T-cell (primary cell): ENCODE measurements around the gene PRKCG. TPM values are rescaled to one million over a fixed set of nuclear protein-coding genes. Genes with fewer than 3 reads are reported as not detected.
A peak's percentile ranks its signal among the peaks of the same experiment; 100 is the strongest.
"Not testable (repeated sequence)": the region's sequence is repeated elsewhere in the genome, so short reads cannot be mapped to it uniquely, and the experiment has no call there.

Experiments used
- ATAC-seq, 4 experiments: fragments of 200-7000 bp in 3 of 4; fragments of 150-1000 bp in 1 of 4; cut with Tn5 transposase; replicated peaks in 1 of 4; 1 replicate in 3 of 4; 2 replicates in 1 of 4; pipeline ENCODE4 v1.10.0; 2021; ENCODE audit warnings: moderate library complexity in 3 of 4, mild to moderate bottlenecking in 2 of 4, moderate number of reproducible peaks in 1 of 4
- CTCF ChIA-PET, 2 donors: fragments of 300-600 bp; sonication (Branson Sonifier 250); formaldehyde crosslinking; loops; one replicate each; lab custom pipeline; 2022; ENCODE audit warnings: antibody characterized with exemption in 2 of 2; lab: Charles Lee
- POLR2A ChIA-PET, 2 donors: fragments of 300-600 bp; sonication (Branson Sonifier 250); formaldehyde crosslinking; loops; one replicate each; lab custom pipeline; 2022; ENCODE audit warnings: antibody characterized with exemption in 2 of 2; lab: Charles Lee
- DNase-seq, 35 experiments: peaks; one replicate each; pipeline versions ENCODE4 v3.0.0 to v3.0.0-alpha.2; 2013 to 2023
- H3K27ac ChIP-seq: one replicate; pipeline ENCODE4 v1.5.1; 2013; ENCODE audit warnings: low read length
- H3K27me3 ChIP-seq, 2 experiments: replicated peaks in 1 of 2; 1 replicate in 1 of 2; 2 replicates in 1 of 2; pipeline versions ENCODE4 v1.6.1 to v1.7.0; 2013; ENCODE audit warnings: low read length in 1 of 2, mixed read lengths in 1 of 2; ENCODE audit not compliant: control insufficient read depth in 2 of 2, insufficient read depth in 2 of 2; ENCODE audit errors: extremely low read depth in 1 of 2
- H3K36me3 ChIP-seq, 2 donors: 1 replicate in 1 of 2; 2 replicates in 1 of 2; pipeline versions ENCODE4 v1.6.1 to v1.7.0; 2013; ENCODE audit warnings: low read length in 1 of 2; ENCODE audit not compliant: control insufficient read depth in 2 of 2, insufficient read depth in 1 of 2; ENCODE audit errors: extremely low read depth in 1 of 2
- H3K4me1 ChIP-seq, 2 experiments: 1 replicate in 1 of 2; 2 replicates in 1 of 2; pipeline versions ENCODE4 v1.6.1 to v1.7.0; 2013; ENCODE audit warnings: low read length in 2 of 2, mixed read lengths in 1 of 2; ENCODE audit not compliant: insufficient read depth in 2 of 2, control insufficient read depth in 1 of 2; ENCODE audit errors: extremely low read depth in 1 of 2
- H3K4me3 ChIP-seq, 2 donors: 1 replicate in 1 of 2; 2 replicates in 1 of 2; pipeline versions ENCODE4 v1.5.1 to v1.7.0; 2013; ENCODE audit warnings: mild to moderate bottlenecking in 2 of 2, low read length in 1 of 2, moderate library complexity in 1 of 2; ENCODE audit not compliant: control insufficient read depth in 1 of 2; ENCODE audit errors: extremely low read depth in 1 of 2
- H3K9me3 ChIP-seq: 2 replicates; pipeline ENCODE4 v1.7.0; 2013
- H3K27ac Mint-ChIP-seq, 2 donors: one replicate each; pipeline ENCODE4 v1.8.0; 2020 to 2021; ENCODE audit warnings: mild to moderate bottlenecking in 2 of 2, mixed read lengths in 2 of 2
- H3K27me3 Mint-ChIP-seq, 2 donors: one replicate each; pipeline ENCODE4 v1.8.0; 2021 to 2022; ENCODE audit warnings: mixed read lengths in 2 of 2
- H3K36me3 Mint-ChIP-seq: one replicate; pipeline ENCODE4 v1.8.0; 2021; ENCODE audit warnings: mixed read lengths
- H3K4me1 Mint-ChIP-seq, 3 donors: one replicate each; pipeline ENCODE4 v1.8.0; 2020 to 2022; ENCODE audit warnings: mixed read lengths in 3 of 3, mild to moderate bottlenecking in 1 of 3
- H3K4me3 Mint-ChIP-seq, 3 donors: one replicate each; pipeline ENCODE4 v1.8.0; 2020 to 2022; ENCODE audit warnings: mild to moderate bottlenecking in 3 of 3, mixed read lengths in 3 of 3, moderate library complexity in 3 of 3
- H3K9me3 Mint-ChIP-seq, 3 donors: one replicate each; pipeline ENCODE4 v1.8.0; 2020 to 2022; ENCODE audit warnings: mixed read lengths in 3 of 3
- WGBS: methylation state at CpG from one replicate; pipeline ENCODE4 v1.1.5; 2013; ENCODE audit warnings: missing lambda C conversion rate; ENCODE audit not compliant: insufficient coverage; 5-methylcytosine and 5-hydroxymethylcytosine counted together
- total RNA-seq, 35 experiments: library from RNA in 6 of 35; stranded (reverse) in 6 of 35; fragments of 120-200 nt in 1 of 35; gene quantifications; one replicate each; pipeline versions ENCODE4 v1.2.1 to v1.2.4 and lab custom pipeline; 2013 to 2026

PRKCG gene
- total RNA-seq: 1 to 10 TPM in 1 of 5 donors, under 1 TPM in 2, not detected in 2; 0.15 to 2.4 (median 0.32) TPM
- total RNA-seq (2013): 0.17 TPM
- 0 to 2.4 (median 0.11) reads per million in 29 experiments for total RNA-seq (lab: John Stamatoyannopoulos, UW)

- CTCF ChIA-PET: interaction anchor here in 1 of 2 donors (1.2 to 1.3 kb wide), 2 partner anchors 14 to 28 kb away, joined by 4 read pairs; partner anchors contain the start of gene MYADM
These were observed at the start of gene PRKCG for GRCh38 chr19:53881482-53882390. TSS of gene PRKCG (plus strand) at chr19:53882197. CDS start at chr19:53882495, 298 bp downstream.

GRCh38 chr19:53832861-53833260 lies 49.1 kb upstream of the PRKCG start:
- CTCF ChIA-PET, H3K27ac Mint-ChIP-seq, H3K4me1 ChIP-seq, DNase-seq, H3K4me3 ChIP-seq, H3K9me3 Mint-ChIP-seq, POLR2A ChIA-PET, H3K4me3 Mint-ChIP-seq, H3K4me1 Mint-ChIP-seq, H3K27ac ChIP-seq, H3K9me3 ChIP-seq, H3K36me3 ChIP-seq, ATAC-seq, H3K36me3 Mint-ChIP-seq: not testable (repeated sequence)
- peaks cover 0 to 27% of the 10 kb centered on the region in 2 experiments for H3K27me3 ChIP-seq
- peaks cover 54 to 61% of the 10 kb centered on the region in 2 donors for H3K27me3 Mint-ChIP-seq
- WGBS: 5% methylated on average over 9 of the region's 13 CpGs

More at GRCh38 chr19:53881482-53882390, at the start of gene PRKCG:
- 2% methylated on average over 39 of the region's 49 CpGs for WGBS
- DNase-seq (peak; percentile 32 to 82 (median 57)), ATAC-seq (peak; percentile 54 to 66 (median 58))
- Mint-ChIP-seq H3K4me3 (peak within 1 kb of the TSS in 1 of 3 donors; percentile 25), H3K9me3 (no peaks in the 10 kb centered on the region), H3K27ac (no peak within 1 kb of the TSS), H3K27me3 (peaks cover 12 to 34% of the 10 kb centered on the region in 2 donors), H3K4me1 (peaks cover 26 to 37% (median 36%) of the 10 kb centered on the region in 3 donors), H3K36me3 (peaks cover 8% of the 10 kb centered on the region)
- POLR2A ChIA-PET: interaction anchor here in 1 of 2 donors (0.5 to 0.8 kb wide), 2 partner anchors 13 to 22 kb away, joined by 4 to 5 read pairs; no protein-coding TSS in a partner anchor
- no peaks in the 10 kb centered on the region for H3K9me3 ChIP-seq
- no peaks in the 10 kb centered on the region for H3K36me3 ChIP-seq
- no peak within 1 kb of the TSS for H3K27ac ChIP-seq
- H3K4me1 ChIP-seq: peaks cover 31 to 51% of the 10 kb centered on the region in 2 experiments
- peak within 1 kb of the TSS; percentile 42 to 62 for H3K4me3 ChIP-seq
- H3K27me3 ChIP-seq: peaks cover 3 to 60% of the 10 kb centered on the region in 2 experiments

- H3K27me3 ChIP-seq, H3K27ac ChIP-seq, DNase-seq, H3K27ac Mint-ChIP-seq, H3K36me3 Mint-ChIP-seq, H3K4me3 ChIP-seq, H3K9me3 ChIP-seq, H3K9me3 Mint-ChIP-seq, H3K4me3 Mint-ChIP-seq, H3K4me1 ChIP-seq, ATAC-seq, H3K4me1 Mint-ChIP-seq, POLR2A ChIA-PET, H3K36me3 ChIP-seq: not testable (repeated sequence)
- H3K27me3 Mint-ChIP-seq: peaks cover 23 to 25% of the 10 kb centered on the region in 2 donors
- CTCF ChIA-PET: interaction anchor here in 1 of 2 donors (0.6 kb wide), 1 partner anchor 34 kb away, joined by 4 read pairs; no protein-coding TSS in a partner anchor
- WGBS: no CpG with 5 or more reads among the region's 5 CpGs
These were observed 43.6 kb upstream of the PRKCG start for GRCh38 chr19:53838446-53838845.

- DNase-seq, H3K4me3 Mint-ChIP-seq, H3K4me3 ChIP-seq, H3K9me3 ChIP-seq, H3K9me3 Mint-ChIP-seq, H3K27ac ChIP-seq, H3K4me1 Mint-ChIP-seq, H3K27me3 Mint-ChIP-seq, POLR2A ChIA-PET, H3K4me1 ChIP-seq, H3K36me3 Mint-ChIP-seq, H3K27ac Mint-ChIP-seq, ATAC-seq, H3K36me3 ChIP-seq: not testable (repeated sequence)
- 100% methylated on average over 2 of the region's 12 CpGs for WGBS
- CTCF ChIA-PET: interaction anchor here in 1 of 2 donors (0.7 kb wide), 1 partner anchor 10 kb away, joined by 4 read pairs; no protein-coding TSS in a partner anchor
- H3K27me3 ChIP-seq: peaks cover 2 to 13% of the 10 kb centered on the region in 2 experiments
These were observed 41.8 kb upstream of the PRKCG start for GRCh38 chr19:53840241-53840640.

GRCh38 chr19:53840914-53841313 lies 41.1 kb upstream of the PRKCG start:
- H3K27ac ChIP-seq, H3K4me1 ChIP-seq, H3K36me3 ChIP-seq, H3K4me1 Mint-ChIP-seq, POLR2A ChIA-PET, DNase-seq, H3K4me3 Mint-ChIP-seq, H3K9me3 ChIP-seq, H3K36me3 Mint-ChIP-seq, H3K9me3 Mint-ChIP-seq, H3K27ac Mint-ChIP-seq, ATAC-seq, H3K4me3 ChIP-seq: not testable (repeated sequence)
- no CpG with 5 or more reads among the region's 4 CpGs for WGBS
- H3K27me3 Mint-ChIP-seq: peaks cover 10 to 12% of the 10 kb centered on the region in 2 donors
- CTCF ChIA-PET: interaction anchor here in 1 of 2 donors (0.7 to 0.8 kb wide), 2 partner anchors 9 to 189 kb away, joined by 3 to 4 read pairs; no protein-coding TSS in a partner anchor
- H3K27me3 ChIP-seq: peaks cover 2 to 18% of the 10 kb centered on the region in 2 experiments

GRCh38 chr19:53844849-53845246 lies 37.1 kb upstream of the PRKCG start:
- no peaks in the 10 kb centered on the region for H3K9me3 Mint-ChIP-seq
- Histone ChIP-seq H3K27ac (no peak overlapping the region), H3K27me3 (peaks cover 2 to 44% of the 10 kb centered on the region in 2 experiments), H3K4me3 (no peak overlapping the region), H3K4me1 (peaks cover 0 to 4% of the 10 kb centered on the region in 2 experiments), H3K9me3 (no peaks in the 10 kb centered on the region), H3K36me3 (no peaks in the 10 kb centered on the region)
- ChIA-PET POLR2A (no interaction called here), CTCF (no interaction called here)
- H3K4me1 Mint-ChIP-seq: peaks cover 0 to 7% (median 5%) of the 10 kb centered on the region in 3 donors
- H3K4me3 Mint-ChIP-seq: no peak overlapping the region
- no peaks in the 10 kb centered on the region for H3K36me3 Mint-ChIP-seq
- H3K27me3 Mint-ChIP-seq: peaks cover 23 to 26% of the 10 kb centered on the region in 2 donors
- WGBS: 33% methylated on average over 1 of the region's 9 CpGs
- ATAC-seq (no peak), DNase-seq (no peak)
- H3K27ac Mint-ChIP-seq: no peak overlapping the region
